Activated CD8-positive, alpha-beta memory T cell treated with anti-CD3 and anti-CD28 coated beads for 4 hours (primary cell): ENCODE data around the gene PHACTR1.
"Not testable (repeated sequence)": the region's sequence is repeated elsewhere in the genome, so short reads cannot be mapped to it uniquely, and the experiment has no call there.

Experiments used
- DNase-seq, 2 donors: peaks; one replicate each; pipeline ENCODE4 v3.0.0-alpha.2; 2020; ENCODE audit warnings: low read depth in 2 of 2

The PHACTR1 gene

GRCh38 chr6:13103169-13103568 lies 386.6 kb downstream of the PHACTR1 start:
- DNase-seq, result no peak

DNA sequence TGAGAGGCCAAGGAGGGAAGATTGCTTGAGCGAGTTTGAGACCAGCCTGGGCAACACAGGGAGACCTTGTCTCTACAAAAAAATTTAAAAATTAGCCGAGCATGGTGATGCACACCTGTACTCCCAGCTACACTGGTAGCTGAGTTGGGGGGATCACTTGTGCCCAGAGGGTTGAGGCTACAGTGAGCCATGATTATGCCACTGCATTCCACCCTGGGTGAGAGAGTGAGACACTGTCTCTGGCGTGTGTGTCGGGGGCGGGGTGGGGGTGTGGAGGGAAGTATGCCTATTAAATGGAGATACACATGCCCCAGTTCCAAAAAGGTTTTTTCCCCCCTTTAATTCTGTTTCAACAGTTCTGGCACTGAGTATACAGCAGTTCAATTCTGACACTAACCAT lies 388.6 kb downstream of the PHACTR1 start:
- DNase-seq, result no peak

DNA sequence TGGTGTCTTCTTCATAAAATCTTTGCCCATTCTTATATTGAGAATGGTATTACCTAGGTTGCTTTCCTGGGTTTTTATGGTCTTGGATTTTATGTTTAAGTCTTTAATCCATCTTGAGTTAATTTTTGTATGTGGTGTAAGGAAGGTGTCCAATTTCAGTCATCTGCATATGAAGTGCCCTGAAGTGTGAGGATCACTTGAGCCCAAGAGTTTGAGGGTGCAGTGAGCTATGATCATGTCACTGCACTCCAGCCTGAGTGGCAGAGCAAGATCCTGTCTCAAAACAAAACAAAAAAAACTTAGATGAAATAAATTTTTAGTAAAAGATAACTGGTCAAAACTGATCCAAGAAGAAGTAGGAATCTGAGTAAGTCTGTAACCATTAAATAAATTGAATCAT lies 396.4 kb downstream of the PHACTR1 start:
- DNase-seq, result no peak

DNA sequence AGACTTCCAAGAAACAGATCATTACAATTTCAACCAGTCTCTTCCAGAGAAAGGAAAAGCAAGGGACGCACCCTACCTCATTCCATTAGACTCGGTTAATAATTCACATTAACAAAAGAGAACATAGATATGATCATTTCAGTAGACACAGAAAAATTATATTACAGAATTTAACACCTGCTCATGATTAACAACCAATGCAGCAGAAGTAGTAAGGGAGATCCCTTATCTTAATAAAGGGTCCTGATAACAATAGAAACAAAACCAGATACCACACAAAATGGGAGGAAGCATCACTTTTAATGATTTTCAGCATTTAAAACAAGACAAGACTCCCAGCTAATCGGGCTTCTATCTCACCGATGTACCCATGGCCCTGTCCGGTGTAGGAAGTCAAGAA lies 396.8 kb downstream of the PHACTR1 start:
- no peak for DNase-seq

DNA sequence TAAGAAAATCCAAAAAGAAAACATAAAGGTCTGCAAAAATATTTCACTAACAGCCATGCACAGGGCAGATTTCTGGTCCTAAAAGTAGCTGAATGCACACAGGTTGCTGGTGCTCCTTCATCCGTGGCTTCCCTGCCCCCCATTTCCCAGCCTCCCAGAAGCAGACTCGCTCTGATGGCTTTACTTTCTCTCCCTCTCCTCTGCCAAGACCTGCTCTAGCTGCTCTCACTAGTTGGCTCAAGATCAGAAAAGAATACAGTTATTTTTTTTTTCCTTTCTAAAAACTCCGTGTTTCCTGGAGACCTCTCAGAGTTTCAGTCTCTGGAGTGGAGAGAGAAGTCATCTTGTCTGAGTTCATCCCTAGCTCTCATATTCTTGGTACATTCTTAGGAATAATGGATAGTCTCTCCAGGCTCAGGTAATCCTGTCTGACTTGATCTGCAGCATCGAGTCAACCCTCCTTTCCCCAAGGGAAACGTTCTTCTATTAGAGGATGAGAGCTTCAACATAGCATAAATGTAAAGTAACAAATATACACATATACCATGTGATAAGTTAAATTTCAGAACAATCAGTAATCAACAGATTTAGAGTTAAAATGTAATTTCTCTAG lies 397.5 kb downstream of the PHACTR1 start:
- no peak for DNase-seq

GRCh38 chr6:13116155-13116554 lies 399.6 kb downstream of the PHACTR1 start:
- no peak for DNase-seq

DNA sequence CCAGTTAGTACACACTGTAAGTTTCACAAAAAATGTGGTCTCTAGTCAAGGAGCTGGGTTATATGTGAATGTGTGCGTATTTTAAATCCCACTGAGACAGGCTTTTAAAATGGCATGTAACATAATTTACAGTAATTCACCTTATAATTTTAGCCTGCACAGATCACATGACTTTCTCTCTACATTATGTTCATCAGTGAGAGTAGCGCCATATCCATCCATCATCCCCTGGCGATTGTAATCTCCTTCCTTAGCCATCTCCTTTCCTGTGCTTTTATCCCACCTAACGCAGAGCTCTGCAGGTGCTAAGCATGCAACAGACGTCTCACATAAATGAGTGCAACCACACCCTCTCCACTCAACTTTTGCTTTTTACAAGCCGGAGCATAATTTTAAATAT lies 401.0 kb downstream of the PHACTR1 start:
- no peak for DNase-seq

- DNase-seq, result no peak
These were observed 403.0 kb downstream of the PHACTR1 start for GRCh38 chr6:13119549-13119948.

- DNase-seq, result no peak
These were observed 404.2 kb downstream of the PHACTR1 start for GRCh38 chr6:13120483-13121482.

- no peak for DNase-seq
These were observed 407.6 kb downstream of the PHACTR1 start for GRCh38 chr6:13124131-13124530.

DNA sequence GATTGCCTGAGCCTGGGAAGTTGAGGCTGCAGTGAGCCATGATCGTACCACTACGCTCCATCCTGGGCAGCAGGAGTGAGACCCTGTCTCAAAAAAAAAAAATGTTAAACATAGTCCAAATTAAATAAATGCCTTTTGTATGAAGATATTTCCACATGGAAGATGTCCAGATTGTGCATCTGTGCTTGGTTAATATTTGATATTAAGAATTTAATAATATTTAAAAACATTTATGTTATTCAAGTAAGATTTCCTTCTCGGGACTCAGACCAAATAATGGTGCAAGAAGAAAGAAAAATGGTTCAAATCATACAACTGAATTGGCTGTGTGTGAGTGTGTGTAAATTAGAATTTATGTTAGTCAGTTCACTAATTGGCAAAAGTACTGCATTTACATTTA lies 409.3 kb downstream of the PHACTR1 start:
- DNase-seq, result no peak

- no peak for DNase-seq
These were observed 415.5 kb downstream of the PHACTR1 start for GRCh38 chr6:13131935-13132661.

- not testable (repeated sequence) for DNase-seq
These were observed 417.3 kb downstream of the PHACTR1 start for GRCh38 chr6:13133894-13134293.

- DNase-seq, result no peak
These were observed 418.6 kb downstream of the PHACTR1 start for GRCh38 chr6:13135152-13135551.

DNA sequence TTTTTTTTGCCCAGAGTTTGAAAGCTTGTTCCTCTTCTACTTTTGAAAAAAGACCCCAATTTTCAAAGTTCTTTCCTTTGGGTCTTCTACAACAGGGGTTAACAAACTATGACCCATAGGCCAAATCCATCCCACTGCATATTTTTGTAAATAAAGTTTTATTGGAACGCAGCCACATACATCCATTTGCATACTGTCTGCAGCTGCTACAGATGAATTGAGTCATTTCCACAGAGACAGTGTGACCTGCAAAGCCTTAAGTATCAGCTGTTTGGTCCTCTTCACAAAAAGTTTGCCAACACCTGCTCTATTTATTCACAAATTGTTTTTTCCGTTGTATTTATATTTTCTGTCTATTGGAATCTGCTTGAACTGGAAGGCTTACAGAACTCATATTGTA lies 422.6 kb downstream of the PHACTR1 start:
- no peak for DNase-seq

GRCh38 chr6:13140980-13141379 lies 424.4 kb downstream of the PHACTR1 start:
- no peak for DNase-seq

GRCh38 chr6:13141387-13141786 lies 424.8 kb downstream of the PHACTR1 start:
- no peak for DNase-seq

DNA sequence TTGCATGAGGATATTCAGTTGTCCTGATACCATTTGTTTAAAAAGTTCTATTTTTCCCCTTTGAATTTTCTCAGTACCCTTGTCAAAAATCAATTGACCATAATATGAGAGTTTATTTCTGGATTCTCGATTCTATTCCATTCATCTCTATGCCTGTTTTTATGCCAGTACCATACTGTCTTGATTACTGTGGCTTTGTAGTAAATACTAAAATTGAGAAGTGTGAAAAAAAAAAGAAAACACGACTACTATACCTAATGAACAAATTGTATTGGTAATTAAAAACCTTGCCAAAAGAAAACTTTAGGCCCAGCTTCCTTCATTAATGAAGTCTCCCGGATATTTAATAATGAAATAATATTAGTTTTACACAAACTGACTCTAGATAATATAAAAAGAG lies 426.0 kb downstream of the PHACTR1 start:
- DNase-seq, result no peak

- DNase-seq, result no peak
These were observed 429.9 kb downstream of the PHACTR1 start for GRCh38 chr6:13146442-13146841.

DNA sequence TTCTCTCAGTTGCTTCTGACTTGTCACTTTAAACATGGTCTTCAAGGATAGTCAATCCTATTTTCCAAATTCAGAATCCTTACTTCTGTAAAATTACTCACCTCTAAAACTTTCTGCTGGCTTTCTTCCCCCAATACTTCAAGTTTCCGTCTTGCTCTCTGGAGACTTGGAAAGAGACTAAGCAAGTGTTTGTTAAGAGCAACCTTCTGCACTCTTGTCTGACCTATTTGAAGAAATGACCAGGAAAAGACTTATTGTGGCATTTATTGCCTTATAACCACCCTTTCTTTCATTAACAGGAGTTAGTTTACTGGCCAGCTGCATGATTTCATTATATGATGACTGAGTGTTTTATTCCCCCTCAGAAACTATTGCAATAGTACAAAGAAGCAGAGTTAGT lies 430.8 kb downstream of the PHACTR1 start:
- no peak for DNase-seq

GRCh38 chr6:13147782-13148181 lies 431.2 kb downstream of the PHACTR1 start:
- no peak for DNase-seq

GRCh38 chr6:13152764-13153163 lies 436.2 kb downstream of the PHACTR1 start:
- DNase-seq, result no peak
